ENCODE data around the gene SPTBN5. TPM values are rescaled to one million over a fixed set of nuclear protein-coding genes. Genes with fewer than 3 reads are reported as not detected.

SPTBN5 gene
- total RNA-seq, 4 donors from 2014 or later, result 0.17 to 1.2 (median 0.68) TPM

DNA sequence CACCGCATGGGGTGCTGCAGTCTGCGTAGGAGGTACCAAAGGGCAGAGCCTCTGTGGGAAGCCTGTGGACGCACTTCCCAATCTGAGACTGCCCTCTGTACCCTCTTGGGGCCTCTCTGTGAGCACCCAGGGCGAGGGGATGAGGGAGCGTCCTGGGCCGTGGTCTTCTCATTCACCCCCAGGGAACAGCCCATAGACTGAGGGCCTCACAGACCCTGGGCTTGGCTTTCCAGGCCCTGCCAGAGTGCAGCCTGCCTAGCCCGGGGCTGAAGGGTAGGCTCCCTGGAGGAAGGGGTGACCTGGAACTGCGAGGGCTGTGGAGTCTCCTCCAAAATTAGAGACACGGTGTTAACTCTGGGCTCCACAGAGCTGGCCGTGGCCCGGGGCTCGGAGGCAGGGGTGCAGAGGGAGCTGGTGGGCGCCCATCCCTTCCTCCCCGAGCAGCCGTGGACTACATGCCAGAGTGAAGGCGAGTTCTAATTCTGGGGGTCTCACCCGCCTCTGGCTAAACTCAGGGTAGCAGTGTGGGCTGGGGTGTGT is 468 bp upstream of the SPTBN5 start:
- H3K9me3 ChIP-seq, result no peaks in the 10 kb centered on the region
- intact Hi-C loops (cut with DNase I), result loop anchor here (5.0 kb wide), 1 partner anchor 67 kb away; the partner anchor contains the start of gene JMJD7
- H3K36me3 ChIP-seq, result peaks cover 0 to 12% (median 7%) of the 10 kb centered on the region in 4 donors
- H3K27me3 ChIP-seq, result no peaks in the 10 kb centered on the region
- H3K4me1 ChIP-seq, result peaks cover 24 to 34% (median 27%) of the 10 kb centered on the region in 4 donors
- no peak for TF ChIP-seq POLR2AphosphoS5 (IDR thresholded peaks at IDR 0.05)
- 77% methylated on average over 14 of the region's 17 CpGs for WGBS
- H3K27ac ChIP-seq (replicated peaks in 1 of 4), result peak overlapping the region; percentile 23 to 66 (median 38)
- no peak for DNase-seq (ENCODE audit: extremely low spot score)
- peak overlapping the region; percentile 15 to 29 (median 20) for H3K4me3 ChIP-seq

DNA sequence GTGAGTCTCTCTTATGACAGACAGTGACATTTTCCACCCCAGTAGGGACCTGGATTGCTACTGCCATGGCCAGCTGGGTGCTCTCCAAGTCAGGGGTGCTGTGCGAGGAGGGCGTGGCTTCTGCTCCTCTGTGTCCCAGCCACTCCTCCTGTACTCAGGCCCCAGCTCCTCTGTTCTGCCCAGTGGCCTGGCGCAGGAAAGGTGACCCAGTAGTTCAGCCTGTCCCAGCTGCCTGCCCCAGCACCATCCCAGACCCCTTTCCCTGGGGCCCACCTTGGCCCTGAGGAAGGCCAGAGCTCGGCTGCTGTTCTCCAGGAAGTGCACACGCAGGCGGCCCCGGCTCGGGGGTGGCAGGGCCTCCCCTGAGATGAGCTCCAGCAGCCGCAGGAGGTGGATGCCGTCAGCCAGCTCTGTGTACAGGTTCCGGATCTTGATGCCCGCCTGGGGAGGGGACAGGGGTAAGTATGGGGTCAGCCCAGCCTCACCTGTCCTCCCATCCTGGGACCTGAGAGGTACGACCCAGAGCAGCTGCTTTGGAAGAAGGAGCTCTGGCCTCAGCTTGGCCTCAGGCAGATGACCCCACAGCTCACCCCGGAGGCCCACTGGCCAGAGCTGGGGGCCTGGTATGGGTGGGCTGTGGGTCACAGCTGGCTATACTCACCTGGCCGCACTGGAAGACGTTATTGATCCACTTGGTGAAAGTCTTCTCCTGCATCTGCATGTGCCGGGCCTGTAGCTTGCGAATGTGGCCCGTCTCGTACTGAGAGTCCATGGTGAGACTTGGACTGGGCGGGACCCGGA is 1.0 kb downstream of the SPTBN5 start:
- TF ChIP-seq POLR2A (IDR thresholded peaks at IDR 0.05; ENCODE audit: low read depth) (no peak), POLR2AphosphoS5 (IDR thresholded peaks at IDR 0.05) (no peak), EP300 (IDR thresholded peaks at IDR 0.05) (no peak)
- TF ChIP-seq, protein P1, sequence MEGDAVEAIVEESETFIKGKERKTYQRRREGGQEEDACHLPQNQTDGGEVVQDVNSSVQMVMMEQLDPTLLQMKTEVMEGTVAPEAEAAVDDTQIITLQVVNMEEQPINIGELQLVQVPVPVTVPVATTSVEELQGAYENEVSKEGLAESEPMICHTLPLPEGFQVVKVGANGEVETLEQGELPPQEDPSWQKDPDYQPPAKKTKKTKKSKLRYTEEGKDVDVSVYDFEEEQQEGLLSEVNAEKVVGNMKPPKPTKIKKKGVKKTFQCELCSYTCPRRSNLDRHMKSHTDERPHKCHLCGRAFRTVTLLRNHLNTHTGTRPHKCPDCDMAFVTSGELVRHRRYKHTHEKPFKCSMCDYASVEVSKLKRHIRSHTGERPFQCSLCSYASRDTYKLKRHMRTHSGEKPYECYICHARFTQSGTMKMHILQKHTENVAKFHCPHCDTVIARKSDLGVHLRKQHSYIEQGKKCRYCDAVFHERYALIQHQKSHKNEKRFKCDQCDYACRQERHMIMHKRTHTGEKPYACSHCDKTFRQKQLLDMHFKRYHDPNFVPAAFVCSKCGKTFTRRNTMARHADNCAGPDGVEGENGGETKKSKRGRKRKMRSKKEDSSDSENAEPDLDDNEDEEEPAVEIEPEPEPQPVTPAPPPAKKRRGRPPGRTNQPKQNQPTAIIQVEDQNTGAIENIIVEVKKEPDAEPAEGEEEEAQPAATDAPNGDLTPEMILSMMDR (IDR thresholded peaks at IDR 0.05), result no peak
- 62% methylated on average over 6 of the region's 22 CpGs for WGBS
- intact Hi-C loops (cut with DNase I), result loop anchor here (5.0 kb wide), 1 partner anchor 66 kb away; the partner anchor contains the start of gene JMJD7
- no peak overlapping the region for H3K4me3 ChIP-seq
- no peak overlapping the region for H3K27ac ChIP-seq (replicated peaks in 1 of 4)
- no peaks in the 10 kb centered on the region for H3K9me3 ChIP-seq
- DNase-seq (ENCODE audit: extremely low spot score), result no peak
- peaks cover 24 to 34% (median 27%) of the 10 kb centered on the region in 4 donors for H3K4me1 ChIP-seq
- no peaks in the 10 kb centered on the region for H3K27me3 ChIP-seq
- peaks cover 0 to 2% (median 0%) of the 10 kb centered on the region in 4 donors for H3K36me3 ChIP-seq

DNA sequence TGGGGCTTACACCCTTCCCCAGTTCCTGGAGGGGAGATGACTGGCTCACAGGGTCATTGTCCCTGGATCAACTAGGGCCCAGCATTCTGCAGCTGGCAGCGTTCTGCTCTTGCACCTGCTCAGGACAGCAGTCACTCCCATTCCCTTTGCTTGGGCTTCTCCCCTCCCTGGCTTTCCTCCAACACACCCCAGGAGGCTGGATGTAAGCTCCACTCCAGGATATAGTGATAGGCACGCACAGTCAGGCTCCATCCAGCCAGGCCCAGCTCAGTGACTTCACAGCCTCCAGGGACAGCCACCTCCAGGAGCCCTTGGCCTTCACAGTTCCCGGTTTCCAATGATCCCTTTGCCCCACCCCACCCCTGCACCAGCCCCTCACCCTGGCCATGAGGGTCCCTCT is 1.9 kb downstream of the SPTBN5 start:
- DNase-seq (ENCODE audit: extremely low spot score), result no peak
- 83% methylated on average over 2 of the region's 3 CpGs for WGBS
- Histone ChIP-seq H3K36me3 (no peaks in the 10 kb centered on the region), H3K9me3 (no peaks in the 10 kb centered on the region), H3K4me1 (peaks cover 24 to 34% (median 27%) of the 10 kb centered on the region in 4 donors), H3K27ac (replicated peaks in 1 of 4) (no peak overlapping the region), H3K4me3 (no peak overlapping the region), H3K27me3 (no peaks in the 10 kb centered on the region)
- intact Hi-C loops (cut with DNase I), result loop anchor here (5.0 kb wide), 1 partner anchor 65 kb away; the partner anchor contains the start of gene JMJD7
- TF ChIP-seq POLR2A (IDR thresholded peaks at IDR 0.05; ENCODE audit: low read depth), result no peak
- no peak for TF ChIP-seq EP300 (IDR thresholded peaks at IDR 0.05)
- TF ChIP-seq POLR2AphosphoS5 (IDR thresholded peaks at IDR 0.05), result no peak
- TF ChIP-seq, protein P1 (IDR thresholded peaks at IDR 0.05), result no peak

DNA sequence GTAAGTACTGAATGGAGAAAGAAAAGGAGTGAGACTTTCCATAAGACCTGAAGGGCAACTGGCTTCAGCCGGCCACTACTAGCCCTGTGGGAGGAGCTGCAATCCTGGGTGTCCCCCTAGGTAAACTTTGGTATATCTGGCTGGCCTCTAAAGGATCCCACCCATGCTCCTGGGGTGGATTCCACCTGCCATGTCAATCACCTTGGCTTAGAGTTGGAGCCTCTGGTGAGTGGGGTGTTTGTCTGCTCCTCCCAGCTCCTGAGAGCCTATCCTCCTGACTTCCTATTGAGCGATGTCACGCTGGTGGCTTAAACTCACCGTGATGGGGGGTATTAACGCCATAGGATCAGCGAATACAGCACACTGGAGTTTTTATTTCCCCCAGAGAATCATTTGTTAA is 2.6 kb downstream of the SPTBN5 start:
- no peak for DNase-seq (ENCODE audit: extremely low spot score)
- Histone ChIP-seq H3K9me3 (no peaks in the 10 kb centered on the region), H3K4me1 (peaks cover 24 to 34% (median 27%) of the 10 kb centered on the region in 4 donors), H3K27ac (replicated peaks in 1 of 4) (no peak overlapping the region), H3K36me3 (peaks cover 0 to 2% (median 0%) of the 10 kb centered on the region in 4 donors), H3K4me3 (no peak overlapping the region), H3K27me3 (no peaks in the 10 kb centered on the region)
- intact Hi-C loops (cut with DNase I), result loop anchor here (5.0 kb wide), 1 partner anchor 64 kb away; the partner anchor contains the start of gene JMJD7
- 96% methylated on average over 6 of the region's 6 CpGs for WGBS
- TF ChIP-seq, protein P1 (IDR thresholded peaks at IDR 0.05), result no peak
- TF ChIP-seq POLR2A (IDR thresholded peaks at IDR 0.05; ENCODE audit: low read depth), result no peak
- no peak for TF ChIP-seq EP300 (IDR thresholded peaks at IDR 0.05)
- TF ChIP-seq POLR2AphosphoS5 (IDR thresholded peaks at IDR 0.05), result no peak

DNA sequence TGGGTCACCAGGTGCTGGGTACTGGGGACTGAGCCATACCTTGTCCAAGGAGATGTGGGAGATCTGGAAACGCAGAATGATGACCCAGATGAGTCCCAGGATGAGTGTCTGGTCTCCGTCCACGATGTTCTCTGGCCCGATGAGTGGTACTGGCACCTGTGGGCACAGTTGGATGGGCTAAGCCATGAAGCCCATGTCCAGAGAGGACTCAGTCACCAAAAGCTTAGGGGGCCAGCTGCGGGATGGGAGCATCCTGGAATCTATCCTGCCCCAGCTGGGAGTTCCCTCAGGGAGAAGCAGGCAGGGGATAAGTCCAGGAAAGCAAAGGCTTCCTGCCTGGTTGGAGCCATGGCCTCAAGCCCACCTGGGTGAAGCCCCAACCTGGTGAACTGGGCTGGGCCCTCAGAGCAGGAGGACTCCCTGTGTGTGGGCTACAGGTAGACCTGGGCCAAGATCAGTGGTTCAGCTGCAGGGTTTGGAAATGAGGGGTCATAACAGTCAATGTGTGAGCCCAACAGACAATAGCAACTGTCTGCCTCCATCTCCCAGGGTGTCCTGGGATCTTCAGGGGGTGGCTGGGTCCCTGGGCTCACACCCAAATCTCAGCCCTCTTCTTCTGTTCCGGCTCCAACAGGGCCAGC is 3.7 kb downstream of the SPTBN5 start:
- H3K4me3 ChIP-seq, result no peak overlapping the region
- H3K36me3 ChIP-seq, result peaks cover 0 to 2% (median 0%) of the 10 kb centered on the region in 4 donors
- H3K9me3 ChIP-seq, result no peaks in the 10 kb centered on the region
- intact Hi-C loops (cut with DNase I), result loop anchor here (5.0 kb wide), 1 partner anchor 63 kb away; the partner anchor contains the start of gene JMJD7
- H3K27me3 ChIP-seq, result no peaks in the 10 kb centered on the region
- no peak for DNase-seq (ENCODE audit: extremely low spot score)
- 97% methylated on average over 3 of the region's 6 CpGs for WGBS
- H3K4me1 ChIP-seq, result peaks cover 23 to 31% (median 25%) of the 10 kb centered on the region in 4 donors
- no peak overlapping the region for H3K27ac ChIP-seq (replicated peaks in 1 of 4)
- TF ChIP-seq POLR2AphosphoS5 (IDR thresholded peaks at IDR 0.05) (no peak), POLR2A (IDR thresholded peaks at IDR 0.05; ENCODE audit: low read depth) (no peak), EP300 (IDR thresholded peaks at IDR 0.05) (no peak)
- TF ChIP-seq, protein P1 (IDR thresholded peaks at IDR 0.05), result no peak

Measured in esophagus muscularis mucosa (tissue), 4 donors.